Adrenal gland (tissue), 12 donors: ENCODE results near the gene PTPRQ. TPM values are rescaled to one million over a fixed set of nuclear protein-coding genes. Genes with fewer than 3 reads are reported as not detected.
A peak's percentile ranks its signal among the peaks of the same experiment; 100 is the strongest.

Experiments used
- DNase-seq, 7 donors: peaks; one replicate each; pipeline ENCODE4 v3.0.0-alpha.2; 2019 to 2020
- H3K27ac ChIP-seq, 5 donors: fragments of 200-600 bp; sonication (generic) in 4 of 5; 1 replicate in 3 of 5; 2 replicates in 2 of 5; pipeline versions ENCODE4 v1.5.1 to v1.8.0; 2016 to 2020; ENCODE audit warnings: mild to moderate bottlenecking in 1 of 5
- H3K27me3 ChIP-seq: fragments of 200-600 bp; 2 replicates; pipeline ENCODE4 v1.8.0; 2021
- H3K36me3 ChIP-seq, 2 donors: fragments of 200-600 bp; replicated peaks in 1 of 2; 1 replicate in 1 of 2; 2 replicates in 1 of 2; pipeline versions ENCODE4 v1.5.1 to v1.8.0; 2018 to 2022
- H3K4me1 ChIP-seq, 2 donors: fragments of 200-600 bp; replicated peaks in 1 of 2; 1 replicate in 1 of 2; 2 replicates in 1 of 2; pipeline versions ENCODE4 v1.5.1 to v1.8.0; 2018 to 2021
- H3K4me3 ChIP-seq, 4 donors: fragments of 200-600 bp; sonication (generic) in 3 of 4; one replicate each; pipeline ENCODE4 v1.5.1; 2016 to 2018
- H3K9me3 ChIP-seq, 3 donors: fragments of 200-600 bp; sonication (generic) in 1 of 3; replicated peaks in 1 of 3; 1 replicate in 2 of 3; 2 replicates in 1 of 3; pipeline versions ENCODE4 v1.5.1 to v1.8.0; 2016 to 2021
- POLR2A ChIP-seq, 2 donors: fragments of 450-650 bp; IDR thresholded peaks; one replicate each; pipeline ENCODE4 v1.6.1; 2017; ENCODE audit warnings: antibody characterized with exemption in 2 of 2, mild to moderate bottlenecking in 2 of 2, moderate library complexity in 1 of 2
- WGBS, 4 donors: extraction: QIAGEN DNeasy Blood & Tissue Kit in 2 of 4; methylation state at CpG; one replicate each; pipeline versions ENCODE4 v1.1.5 to v1.1.7; 2013 to 2017; 5-methylcytosine and 5-hydroxymethylcytosine counted together
- intact Hi-C, 2 donors: fragments of 100-400 bp; cut with DNase I; formaldehyde crosslinking; loops; one replicate each; pipeline versions ENCODE4 v1.14.1 to v1.15.0; 2022 to 2023
- polyA plus RNA-seq, 3 donors: library from polyadenylated mRNA; stranded (reverse); fragments of 200-250 nt in 2 of 3; fragments of 350-450 nt in 1 of 3; fragmentation: Illumina TruSeq in 1 of 3; extraction: RNeasy Lipid Tissue Mini Kit (QIAGEN cat#74804) in 1 of 3; gene quantifications; one replicate each; pipeline ENCODE4 v1.2.3, GENCODE V29; 2013 to 2014
- total RNA-seq, 9 donors: library from RNA; depleted of rRNA in 4 of 9; stranded (reverse); fragments of >200 nt in 4 of 9; fragments of 120-200 nt in 1 of 9; fragmentation: NEBNext Ultra II Directional in 1 of 9; extraction: Animal tissue kit (Norgen Biotek cat#: 25700) in 1 of 9; gene quantifications; one replicate each; pipeline versions ENCODE4 v1.1.0 to v1.2.4, GENCODE V29; 2013 to 2023
- TF ChIP-seq, protein P1 (sequence below), 6 experiments: fragments of 450-650 bp in 4 of 6; fragments of 200-600 bp in 2 of 6; sonication (generic) in 1 of 6; IDR thresholded peaks; 1 replicate in 5 of 6; 2 replicates in 1 of 6; pipeline versions ENCODE4 v1.5.1 to v1.8.0; 2016 to 2021; ENCODE audit warnings: antibody characterized with exemption in 6 of 6, mild to moderate bottlenecking in 2 of 6, moderate library complexity in 1 of 6
- donor health status: healthy with polysubstance abuse.
- donor health status: Bipolar disorder and iron deficiency.
- donor health status: DM: yes; HTN: yes; CAD: no.
- donor health status: DM: no; HTN: no; CAD: no.
- donor health status: DM: no; HTN: no; CAD: no.
- donor health status: DM: yes; HTN: yes; CAD: no.

PTPRQ gene
- total and polyA plus RNA-seq, 12 donors: under 0.01 to 0.27 (median 0.13) TPM; not detected in 2

DNA sequence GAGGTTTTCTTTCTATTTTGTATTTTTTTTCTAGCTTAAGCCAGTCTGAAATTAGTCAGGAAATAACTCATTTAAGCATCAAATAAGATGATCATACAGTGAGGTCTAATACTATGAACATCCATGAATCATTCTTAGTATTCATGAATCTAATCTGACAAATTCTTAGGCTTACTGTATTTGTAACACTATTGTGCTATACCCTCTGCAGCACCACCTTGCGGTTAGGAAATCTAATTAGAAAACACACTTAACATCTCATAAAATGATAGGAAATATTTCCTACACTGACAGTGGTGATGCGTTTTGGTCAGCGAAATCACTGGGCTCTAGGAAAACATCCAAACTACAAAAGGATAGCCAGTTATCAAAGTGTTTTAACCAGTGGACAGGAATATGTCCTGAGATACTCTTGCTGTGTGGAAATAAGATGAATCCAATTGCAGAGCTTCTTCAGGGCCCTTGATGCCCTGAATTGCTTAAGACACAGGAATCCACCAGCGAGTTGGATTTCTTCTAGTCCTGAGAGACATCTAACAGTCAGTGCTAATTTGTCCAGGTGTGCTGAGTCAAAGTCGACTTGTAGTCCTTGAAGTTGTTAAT is 154.1 kb downstream of the PTPRQ start:
- no peak for TF ChIP-seq POLR2A (IDR thresholded peaks at IDR 0.05)
- TF ChIP-seq, protein P1, sequence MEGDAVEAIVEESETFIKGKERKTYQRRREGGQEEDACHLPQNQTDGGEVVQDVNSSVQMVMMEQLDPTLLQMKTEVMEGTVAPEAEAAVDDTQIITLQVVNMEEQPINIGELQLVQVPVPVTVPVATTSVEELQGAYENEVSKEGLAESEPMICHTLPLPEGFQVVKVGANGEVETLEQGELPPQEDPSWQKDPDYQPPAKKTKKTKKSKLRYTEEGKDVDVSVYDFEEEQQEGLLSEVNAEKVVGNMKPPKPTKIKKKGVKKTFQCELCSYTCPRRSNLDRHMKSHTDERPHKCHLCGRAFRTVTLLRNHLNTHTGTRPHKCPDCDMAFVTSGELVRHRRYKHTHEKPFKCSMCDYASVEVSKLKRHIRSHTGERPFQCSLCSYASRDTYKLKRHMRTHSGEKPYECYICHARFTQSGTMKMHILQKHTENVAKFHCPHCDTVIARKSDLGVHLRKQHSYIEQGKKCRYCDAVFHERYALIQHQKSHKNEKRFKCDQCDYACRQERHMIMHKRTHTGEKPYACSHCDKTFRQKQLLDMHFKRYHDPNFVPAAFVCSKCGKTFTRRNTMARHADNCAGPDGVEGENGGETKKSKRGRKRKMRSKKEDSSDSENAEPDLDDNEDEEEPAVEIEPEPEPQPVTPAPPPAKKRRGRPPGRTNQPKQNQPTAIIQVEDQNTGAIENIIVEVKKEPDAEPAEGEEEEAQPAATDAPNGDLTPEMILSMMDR (IDR thresholded peaks at IDR 0.05): peak; percentile 7 to 39 (median 29)
- H3K4me3 ChIP-seq: no peak overlapping the region
- intact Hi-C loops: loop anchor here (10.0 kb wide), 1 partner anchor 123 kb away; no protein-coding TSS in a partner anchor
- no peaks in the 10 kb centered on the region for H3K4me1 ChIP-seq
- DNase-seq: peak in 5 of 7 donors; percentile 5 to 27 (median 19)
- no peak overlapping the region for H3K27ac ChIP-seq
- H3K9me3 ChIP-seq: no peaks in the 10 kb centered on the region
- no peaks in the 10 kb centered on the region for H3K36me3 ChIP-seq
- 56 to 66% (median 63%) methylated on average over 5 of the region's 5 CpGs for WGBS, 4 donors
- no peaks in the 10 kb centered on the region for H3K27me3 ChIP-seq

DNA sequence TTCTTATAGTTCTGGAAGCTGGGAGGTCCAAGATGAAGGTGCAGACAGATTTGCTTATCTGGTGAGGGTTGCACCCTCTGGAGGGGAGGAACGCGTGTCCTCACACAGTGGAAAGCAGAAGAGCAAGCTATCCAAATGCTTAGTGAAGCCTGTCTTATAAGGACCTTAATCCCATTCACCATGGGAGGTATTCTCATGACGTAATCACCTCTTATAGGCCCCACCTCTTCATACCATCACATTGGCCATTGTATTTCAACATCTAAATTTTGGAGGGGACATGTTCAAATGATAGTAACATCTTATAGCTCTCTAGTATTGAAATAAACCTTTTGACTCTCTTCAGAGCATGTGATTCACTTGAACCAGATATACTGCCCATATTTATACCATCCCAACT is 158.4 kb downstream of the PTPRQ start:
- H3K27me3 ChIP-seq: no peaks in the 10 kb centered on the region
- no peak overlapping the region for H3K27ac ChIP-seq
- intact Hi-C loops: no loop called here
- H3K4me3 ChIP-seq: no peak overlapping the region
- TF ChIP-seq, protein P1 (IDR thresholded peaks at IDR 0.05): no peak
- no peak for TF ChIP-seq POLR2A (IDR thresholded peaks at IDR 0.05)
- 87 to 96% (median 90%) methylated on average over 3 of the region's 3 CpGs for WGBS, 4 donors
- no peaks in the 10 kb centered on the region for H3K9me3 ChIP-seq
- no peaks in the 10 kb centered on the region for H3K4me1 ChIP-seq
- no peak for DNase-seq
- H3K36me3 ChIP-seq: no peaks in the 10 kb centered on the region

DNA sequence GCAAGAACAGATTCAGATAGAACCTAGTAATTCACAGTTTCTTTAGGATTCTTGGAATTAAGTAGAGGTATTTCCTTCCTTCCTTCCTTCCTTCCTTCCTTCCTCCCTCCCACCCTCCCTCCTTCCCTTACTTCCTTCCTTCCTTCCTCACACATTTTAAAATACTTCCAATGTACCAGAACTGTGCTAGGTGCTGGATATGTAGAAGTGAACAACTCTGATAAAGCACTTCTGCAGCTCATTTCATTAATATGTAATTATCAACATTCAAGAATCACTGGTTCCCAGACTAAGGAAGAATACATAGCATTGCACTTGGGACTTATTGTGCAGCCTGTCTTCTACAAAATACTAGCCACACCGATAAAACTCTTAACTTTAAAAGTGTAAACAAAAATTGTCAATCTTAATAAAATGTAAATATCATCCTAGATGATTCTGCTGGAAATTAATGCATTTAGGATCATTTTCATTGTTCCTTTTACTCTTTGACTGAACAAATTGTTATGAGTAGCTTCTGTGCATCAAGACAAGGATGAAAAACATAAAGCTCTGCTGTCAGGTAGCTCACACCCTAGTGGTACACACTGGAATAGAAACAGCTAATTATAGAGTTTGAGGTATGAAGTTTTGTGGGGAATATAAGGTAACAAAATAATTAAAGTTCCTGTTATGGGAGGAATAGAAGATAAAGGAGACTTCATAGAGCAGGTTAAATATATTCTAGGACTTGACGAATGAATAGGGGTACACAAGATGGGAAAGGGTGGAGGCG is 163.5 kb downstream of the PTPRQ start:
- TF ChIP-seq POLR2A (IDR thresholded peaks at IDR 0.05): no peak
- TF ChIP-seq, protein P1 (IDR thresholded peaks at IDR 0.05): no peak
- intact Hi-C loops: no loop called here
- 79 to 84% (median 83%) methylated on average over 3 of the region's 3 CpGs for WGBS, 4 donors
- H3K36me3 ChIP-seq: no peaks in the 10 kb centered on the region
- H3K4me3 ChIP-seq: no peak overlapping the region
- no peaks in the 10 kb centered on the region for H3K27me3 ChIP-seq
- H3K9me3 ChIP-seq: no peaks in the 10 kb centered on the region
- H3K4me1 ChIP-seq: no peaks in the 10 kb centered on the region
- no peak overlapping the region for H3K27ac ChIP-seq
- no peak for DNase-seq

DNA sequence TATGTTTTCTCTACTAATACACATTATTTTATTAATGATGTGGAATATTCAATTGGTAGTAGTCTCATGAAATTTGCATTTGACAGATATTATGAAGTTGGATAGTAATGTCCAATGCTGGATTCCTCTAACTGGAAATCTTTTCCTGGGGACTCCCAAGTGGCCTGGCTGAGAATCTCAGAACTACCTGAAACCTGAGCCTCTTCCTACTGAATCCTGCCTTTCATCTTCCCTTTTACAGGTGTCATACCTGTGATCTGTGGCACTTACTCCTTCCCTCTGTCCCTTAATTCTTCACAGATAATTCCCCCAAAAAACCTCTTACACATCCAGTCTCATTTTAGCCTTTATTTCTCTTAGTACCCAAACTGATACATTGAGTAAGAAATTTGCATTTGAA is 173.7 kb downstream of the PTPRQ start:
- no peak for DNase-seq
- intact Hi-C loops: no loop called here
- Histone ChIP-seq H3K9me3 (no peaks in the 10 kb centered on the region), H3K27ac (no peak overlapping the region), H3K27me3 (no peaks in the 10 kb centered on the region), H3K4me1 (no peaks in the 10 kb centered on the region), H3K36me3 (no peaks in the 10 kb centered on the region), H3K4me3 (no peak overlapping the region)
- TF ChIP-seq, protein P1 (IDR thresholded peaks at IDR 0.05): no peak
- no peak for TF ChIP-seq POLR2A (IDR thresholded peaks at IDR 0.05)
